ENCODE measurements around the gene CAMTA1.

DNA sequence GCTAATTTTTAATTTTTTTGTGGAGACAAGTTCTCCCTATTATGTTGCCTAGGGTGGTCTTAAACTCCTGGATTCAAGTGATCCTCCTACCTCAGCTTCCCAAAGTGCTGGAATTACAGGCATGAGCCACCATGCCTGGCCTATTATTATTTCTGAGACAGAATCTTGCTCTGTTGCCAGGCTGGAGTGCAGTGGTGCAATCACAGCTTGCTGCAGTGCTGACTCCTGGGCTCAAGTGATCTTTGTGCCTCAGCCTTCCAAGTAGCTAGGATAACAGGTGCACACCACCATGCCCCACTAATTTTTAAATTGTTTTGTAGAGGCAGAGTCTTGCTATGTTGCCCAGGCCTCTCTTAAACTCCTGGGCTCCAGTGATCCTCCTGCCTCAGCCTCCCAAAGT is 196.3 kb downstream of the CAMTA1 start:
- TF ChIP-seq POLR2AphosphoS5 (IDR thresholded peaks at IDR 0.05; ENCODE audit: low read depth, low read length) (no peak), SIN3A (IDR thresholded peaks at IDR 0.05; ENCODE audit: borderline replicate concordance, insufficient read depth, low read depth, low read length) (no peak)
- TF ChIP-seq, protein P1, sequence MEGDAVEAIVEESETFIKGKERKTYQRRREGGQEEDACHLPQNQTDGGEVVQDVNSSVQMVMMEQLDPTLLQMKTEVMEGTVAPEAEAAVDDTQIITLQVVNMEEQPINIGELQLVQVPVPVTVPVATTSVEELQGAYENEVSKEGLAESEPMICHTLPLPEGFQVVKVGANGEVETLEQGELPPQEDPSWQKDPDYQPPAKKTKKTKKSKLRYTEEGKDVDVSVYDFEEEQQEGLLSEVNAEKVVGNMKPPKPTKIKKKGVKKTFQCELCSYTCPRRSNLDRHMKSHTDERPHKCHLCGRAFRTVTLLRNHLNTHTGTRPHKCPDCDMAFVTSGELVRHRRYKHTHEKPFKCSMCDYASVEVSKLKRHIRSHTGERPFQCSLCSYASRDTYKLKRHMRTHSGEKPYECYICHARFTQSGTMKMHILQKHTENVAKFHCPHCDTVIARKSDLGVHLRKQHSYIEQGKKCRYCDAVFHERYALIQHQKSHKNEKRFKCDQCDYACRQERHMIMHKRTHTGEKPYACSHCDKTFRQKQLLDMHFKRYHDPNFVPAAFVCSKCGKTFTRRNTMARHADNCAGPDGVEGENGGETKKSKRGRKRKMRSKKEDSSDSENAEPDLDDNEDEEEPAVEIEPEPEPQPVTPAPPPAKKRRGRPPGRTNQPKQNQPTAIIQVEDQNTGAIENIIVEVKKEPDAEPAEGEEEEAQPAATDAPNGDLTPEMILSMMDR (IDR thresholded peaks at IDR 0.05) = no peak
- TF ChIP-seq, protein P2, sequence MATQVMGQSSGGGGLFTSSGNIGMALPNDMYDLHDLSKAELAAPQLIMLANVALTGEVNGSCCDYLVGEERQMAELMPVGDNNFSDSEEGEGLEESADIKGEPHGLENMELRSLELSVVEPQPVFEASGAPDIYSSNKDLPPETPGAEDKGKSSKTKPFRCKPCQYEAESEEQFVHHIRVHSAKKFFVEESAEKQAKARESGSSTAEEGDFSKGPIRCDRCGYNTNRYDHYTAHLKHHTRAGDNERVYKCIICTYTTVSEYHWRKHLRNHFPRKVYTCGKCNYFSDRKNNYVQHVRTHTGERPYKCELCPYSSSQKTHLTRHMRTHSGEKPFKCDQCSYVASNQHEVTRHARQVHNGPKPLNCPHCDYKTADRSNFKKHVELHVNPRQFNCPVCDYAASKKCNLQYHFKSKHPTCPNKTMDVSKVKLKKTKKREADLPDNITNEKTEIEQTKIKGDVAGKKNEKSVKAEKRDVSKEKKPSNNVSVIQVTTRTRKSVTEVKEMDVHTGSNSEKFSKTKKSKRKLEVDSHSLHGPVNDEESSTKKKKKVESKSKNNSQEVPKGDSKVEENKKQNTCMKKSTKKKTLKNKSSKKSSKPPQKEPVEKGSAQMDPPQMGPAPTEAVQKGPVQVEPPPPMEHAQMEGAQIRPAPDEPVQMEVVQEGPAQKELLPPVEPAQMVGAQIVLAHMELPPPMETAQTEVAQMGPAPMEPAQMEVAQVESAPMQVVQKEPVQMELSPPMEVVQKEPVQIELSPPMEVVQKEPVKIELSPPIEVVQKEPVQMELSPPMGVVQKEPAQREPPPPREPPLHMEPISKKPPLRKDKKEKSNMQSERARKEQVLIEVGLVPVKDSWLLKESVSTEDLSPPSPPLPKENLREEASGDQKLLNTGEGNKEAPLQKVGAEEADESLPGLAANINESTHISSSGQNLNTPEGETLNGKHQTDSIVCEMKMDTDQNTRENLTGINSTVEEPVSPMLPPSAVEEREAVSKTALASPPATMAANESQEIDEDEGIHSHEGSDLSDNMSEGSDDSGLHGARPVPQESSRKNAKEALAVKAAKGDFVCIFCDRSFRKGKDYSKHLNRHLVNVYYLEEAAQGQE (IDR thresholded peaks at IDR 0.05; ENCODE audit: insufficient read depth in 1 of 2, low read depth in 2 of 2, low read length in 1 of 2) = no peak
